T-helper 2 cell treated with Interferon-gamma antibody and Interleukin-4, amounts not matched to agents 5 μg/mL and 100 μg/mL, for 36 hours (primary cell): ENCODE measurements around the gene NDUFS1.
"Not testable (repeated sequence)": the region's sequence is repeated elsewhere in the genome, so short reads cannot be mapped to it uniquely, and the experiment has no call there.

Experiments used
- DNase-seq: peaks from one replicate; pipeline ENCODE4 v3.0.0; 2021; ENCODE audit warnings: low spot score
- H3K27ac Mint-ChIP-seq: one replicate; pipeline ENCODE4 v1.8.0; 2021; ENCODE audit warnings: mild to moderate bottlenecking, mixed read lengths
- H3K27me3 Mint-ChIP-seq: one replicate; pipeline ENCODE4 v1.8.0; 2021; ENCODE audit warnings: low read depth, mixed read lengths
- H3K36me3 Mint-ChIP-seq: one replicate; pipeline ENCODE4 v1.8.0; 2021; ENCODE audit warnings: low read depth, mixed read lengths
- H3K4me1 Mint-ChIP-seq: one replicate; pipeline ENCODE4 v1.8.0; 2021; ENCODE audit warnings: low read depth, mixed read lengths
- H3K4me3 Mint-ChIP-seq: one replicate; pipeline ENCODE4 v1.8.0; 2022; ENCODE audit warnings: mild to moderate bottlenecking, moderate library complexity, mixed read lengths
- H3K9me3 Mint-ChIP-seq: one replicate; pipeline ENCODE4 v1.8.0; 2021; ENCODE audit warnings: mixed read lengths

The NDUFS1 gene

DNA sequence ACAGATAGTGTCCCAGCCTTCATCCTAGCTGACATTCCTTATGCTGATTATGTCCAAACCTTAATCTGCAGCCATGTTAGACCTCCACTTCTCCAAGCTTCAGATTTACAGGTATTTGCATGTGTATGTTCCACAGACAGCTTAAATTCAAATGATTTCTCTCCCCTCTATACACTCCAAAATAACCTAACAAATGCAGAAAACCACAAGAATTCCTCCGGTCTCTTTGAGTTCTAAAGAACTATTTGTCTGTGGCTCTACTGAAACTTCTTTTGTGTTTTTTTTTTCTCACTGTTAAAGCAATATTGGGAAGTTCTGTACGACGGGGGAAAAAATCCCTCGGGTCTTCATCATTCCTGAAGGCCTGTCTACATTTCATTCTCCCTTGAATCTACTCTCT is 8.6 kb downstream of the NDUFS1 start:
- no peak overlapping the region for H3K27ac Mint-ChIP-seq
- no peak for DNase-seq
- H3K4me3 Mint-ChIP-seq, result no peak overlapping the region
- H3K4me1 Mint-ChIP-seq, result peaks cover 3% of the 10 kb centered on the region
- no peaks in the 10 kb centered on the region for H3K9me3 Mint-ChIP-seq
- H3K36me3 Mint-ChIP-seq, result peaks cover 33% of the 10 kb centered on the region
- H3K27me3 Mint-ChIP-seq, result no peaks in the 10 kb centered on the region

DNA sequence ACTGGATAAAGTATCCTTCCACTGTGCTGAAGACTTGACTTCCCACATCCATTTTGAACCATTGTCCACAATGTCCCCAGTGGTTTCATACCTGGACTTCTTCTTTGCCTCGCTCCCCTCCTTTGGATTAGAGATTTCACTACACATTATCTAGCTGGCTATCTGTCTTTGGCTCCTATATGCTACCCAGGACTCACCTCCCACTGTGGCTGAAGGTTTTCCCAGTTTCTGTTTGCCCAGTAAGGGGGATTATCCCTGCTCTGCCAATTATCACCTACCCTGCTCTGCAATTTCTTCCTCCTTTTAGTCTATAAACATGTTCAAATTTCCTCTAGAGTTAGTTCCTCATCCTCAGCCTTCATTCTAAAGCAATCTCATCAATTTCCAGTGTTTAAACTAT is 9.1 kb downstream of the NDUFS1 start:
- Mint-ChIP-seq H3K27ac (no peak overlapping the region), H3K9me3 (no peaks in the 10 kb centered on the region), H3K27me3 (no peaks in the 10 kb centered on the region), H3K36me3 (peaks cover 38% of the 10 kb centered on the region), H3K4me3 (no peak overlapping the region), H3K4me1 (peaks cover 3% of the 10 kb centered on the region)
- DNase-seq, result no peak

- H3K4me3 Mint-ChIP-seq, result no peak overlapping the region
Measured at GRCh38 chr2:206149330-206149729, 9.9 kb downstream of the NDUFS1 start.

DNA sequence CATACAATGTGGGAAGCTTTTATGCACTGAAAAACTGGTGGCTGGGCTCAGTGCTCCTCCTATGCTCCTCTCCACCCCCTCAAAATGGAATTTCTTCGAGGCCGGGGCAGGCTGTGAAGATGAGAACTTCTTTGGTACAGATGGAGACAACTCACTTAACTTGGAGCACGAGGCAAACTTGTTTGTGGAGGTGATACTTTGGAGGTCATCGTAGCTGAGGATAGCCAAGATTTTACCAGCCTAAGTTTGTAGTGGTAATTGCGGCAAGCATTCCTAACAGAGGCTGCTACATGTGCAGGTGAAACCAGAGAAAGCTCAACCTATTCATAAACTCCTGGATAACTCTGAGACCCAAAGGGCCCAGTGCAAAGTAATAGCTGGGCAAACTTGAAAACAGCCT is 13.6 kb downstream of the NDUFS1 start:
- no peak overlapping the region for H3K4me3 Mint-ChIP-seq
- no peak overlapping the region for H3K27ac Mint-ChIP-seq
- H3K4me1 Mint-ChIP-seq, result no peaks in the 10 kb centered on the region
- peaks cover 53% of the 10 kb centered on the region for H3K36me3 Mint-ChIP-seq
- H3K9me3 Mint-ChIP-seq, result no peaks in the 10 kb centered on the region
- DNase-seq, result no peak
- H3K27me3 Mint-ChIP-seq, result no peaks in the 10 kb centered on the region

More at GRCh38 chr2:206149330-206149729, 9.9 kb downstream of the NDUFS1 start:
- H3K27me3 Mint-ChIP-seq, result no peaks in the 10 kb centered on the region
- peaks cover 42% of the 10 kb centered on the region for H3K36me3 Mint-ChIP-seq
- no peak overlapping the region for H3K27ac Mint-ChIP-seq
- H3K4me1 Mint-ChIP-seq, result peaks cover 3% of the 10 kb centered on the region
- DNase-seq, result no peak
- no peaks in the 10 kb centered on the region for H3K9me3 Mint-ChIP-seq

DNA sequence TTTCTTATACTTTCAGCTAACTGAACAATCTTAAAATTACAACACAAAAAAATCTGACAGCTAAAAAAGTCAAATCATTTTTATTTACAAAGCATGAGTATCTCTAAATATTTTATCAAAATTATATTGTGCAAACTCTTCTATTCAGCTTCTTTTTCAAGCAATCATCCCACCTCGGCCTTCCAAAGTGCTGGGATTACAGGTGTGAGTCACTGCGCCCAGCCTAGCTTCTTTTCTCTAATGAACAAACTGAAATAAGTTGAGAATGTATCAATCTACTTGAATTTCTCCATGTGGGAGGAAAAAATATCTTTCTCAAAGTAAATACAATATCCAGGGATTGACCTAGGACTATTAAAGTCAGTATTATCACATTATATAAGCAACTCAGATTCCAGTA is 14.9 kb downstream of the NDUFS1 start:
- DNase-seq, result no peak
- Mint-ChIP-seq H3K27me3 (no peaks in the 10 kb centered on the region), H3K36me3 (peaks cover 54% of the 10 kb centered on the region), H3K4me1 (no peaks in the 10 kb centered on the region), H3K4me3 (no peak overlapping the region), H3K9me3 (no peaks in the 10 kb centered on the region), H3K27ac (no peak overlapping the region)

DNA sequence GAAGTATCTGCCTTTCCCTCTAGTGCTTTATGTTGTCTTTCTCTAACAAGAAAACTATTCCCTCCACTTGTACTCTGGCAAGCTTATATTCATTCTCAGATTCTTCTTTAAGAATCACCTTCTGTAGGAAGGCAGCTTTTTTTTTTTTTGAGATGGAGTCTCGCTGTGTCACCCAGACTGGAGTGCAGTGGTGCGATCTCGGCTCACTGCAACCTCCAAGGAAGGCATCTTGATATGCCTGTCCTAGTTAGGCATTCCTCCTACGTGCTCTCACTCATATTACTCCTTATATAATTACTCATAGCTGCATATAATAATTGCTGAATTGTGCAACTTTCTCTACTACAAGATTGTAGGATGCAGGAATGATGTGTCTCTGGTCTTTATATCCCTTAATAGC is 15.8 kb downstream of the NDUFS1 start:
- no peak overlapping the region for H3K4me3 Mint-ChIP-seq
- H3K27ac Mint-ChIP-seq, result no peak overlapping the region
- H3K4me1 Mint-ChIP-seq, result no peaks in the 10 kb centered on the region
- no peak for DNase-seq
- H3K9me3 Mint-ChIP-seq, result no peaks in the 10 kb centered on the region
- H3K27me3 Mint-ChIP-seq, result no peaks in the 10 kb centered on the region
- peaks cover 49% of the 10 kb centered on the region for H3K36me3 Mint-ChIP-seq

DNA sequence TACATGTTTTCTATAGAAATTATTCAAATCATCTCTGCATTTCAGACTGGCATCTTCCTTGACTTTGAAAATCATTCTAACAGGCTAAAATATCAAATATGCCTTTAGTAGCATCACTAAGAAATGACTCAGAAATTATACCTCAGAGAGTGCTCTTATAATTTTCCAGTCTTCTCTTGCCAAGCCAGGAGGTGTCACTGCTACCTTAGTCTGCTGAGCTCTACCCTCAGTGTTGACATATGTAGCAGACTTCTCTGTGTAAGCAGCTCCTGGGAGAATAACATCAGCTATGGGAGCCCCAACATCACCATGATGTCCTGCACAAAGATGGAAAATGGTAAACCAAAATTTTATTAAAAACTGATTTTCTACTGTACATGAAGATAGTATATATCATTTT is 31.6 kb downstream of the NDUFS1 start:
- Mint-ChIP-seq H3K9me3 (no peaks in the 10 kb centered on the region), H3K36me3 (peaks cover 31% of the 10 kb centered on the region), H3K4me1 (no peaks in the 10 kb centered on the region), H3K4me3 (no peak overlapping the region), H3K27me3 (no peaks in the 10 kb centered on the region), H3K27ac (no peak overlapping the region)
- DNase-seq, result no peak

GRCh38 chr2:206125901-206126300 is 33.3 kb downstream of the NDUFS1 start:
- Mint-ChIP-seq H3K4me3 (no peak overlapping the region), H3K4me1 (no peaks in the 10 kb centered on the region), H3K9me3 (no peaks in the 10 kb centered on the region), H3K36me3 (peaks cover 42% of the 10 kb centered on the region), H3K27ac (no peak overlapping the region), H3K27me3 (no peaks in the 10 kb centered on the region)
- no peak for DNase-seq

GRCh38 chr2:206122569-206122968 is 36.7 kb downstream of the NDUFS1 start:
- H3K36me3 Mint-ChIP-seq, result peaks cover 40% of the 10 kb centered on the region
- H3K4me3 Mint-ChIP-seq, H3K9me3 Mint-ChIP-seq, H3K4me1 Mint-ChIP-seq, H3K27ac Mint-ChIP-seq, DNase-seq, H3K27me3 Mint-ChIP-seq: not testable (repeated sequence)

GRCh38 chr2:206116278-206116677 is 43.0 kb downstream of the NDUFS1 start:
- no peaks in the 10 kb centered on the region for H3K4me1 Mint-ChIP-seq
- H3K4me3 Mint-ChIP-seq, result no peak overlapping the region
- peaks cover 26% of the 10 kb centered on the region for H3K36me3 Mint-ChIP-seq
- DNase-seq, result no peak
- no peaks in the 10 kb centered on the region for H3K27me3 Mint-ChIP-seq
- H3K27ac Mint-ChIP-seq, result no peak overlapping the region
- peaks cover 7% of the 10 kb centered on the region for H3K9me3 Mint-ChIP-seq

- H3K9me3 Mint-ChIP-seq, result peaks cover 7% of the 10 kb centered on the region
- no peaks in the 10 kb centered on the region for H3K27me3 Mint-ChIP-seq
- peaks cover 16% of the 10 kb centered on the region for H3K36me3 Mint-ChIP-seq
- H3K4me1 Mint-ChIP-seq, result no peaks in the 10 kb centered on the region
- no peak for DNase-seq
- no peak overlapping the region for H3K27ac Mint-ChIP-seq
- no peak overlapping the region for H3K4me3 Mint-ChIP-seq
Measured at GRCh38 chr2:206115026-206115578, 44.1 kb downstream of the NDUFS1 start.

DNA sequence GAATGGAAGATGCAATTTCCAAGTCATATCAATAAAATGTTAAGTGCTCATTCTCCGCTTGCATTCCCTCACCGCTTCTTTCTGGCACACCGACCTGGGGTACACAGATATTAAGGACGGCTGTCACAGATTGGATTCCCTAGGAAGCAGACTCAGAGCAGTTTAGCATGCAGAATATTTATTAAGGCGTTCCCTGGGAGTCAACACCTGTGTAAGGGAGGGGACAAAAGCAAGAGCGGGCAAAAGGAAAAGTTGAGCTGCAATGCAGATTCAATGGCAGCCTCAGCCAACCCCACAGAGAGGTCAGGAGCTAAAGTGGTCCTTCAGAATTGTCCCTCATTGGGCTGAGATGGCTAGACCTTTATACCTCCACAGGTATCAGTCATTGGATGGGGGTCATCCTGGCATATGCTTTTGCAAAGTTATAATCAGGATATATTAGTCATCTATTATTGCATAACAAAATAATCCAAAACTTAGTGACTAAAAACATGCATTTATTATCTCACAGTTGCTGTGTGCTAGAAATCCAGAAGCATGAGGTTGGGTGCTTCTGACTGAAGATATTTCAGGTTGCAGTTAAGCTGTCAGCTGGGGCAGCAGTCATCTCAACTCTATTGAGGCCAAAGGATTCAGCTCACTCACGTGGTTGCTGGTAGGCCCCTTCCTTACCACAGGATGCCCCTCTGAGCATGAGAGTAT is 46.2 kb downstream of the NDUFS1 start:
- Mint-ChIP-seq H3K27ac (no peak overlapping the region), H3K36me3 (peaks cover 12% of the 10 kb centered on the region), H3K4me1 (no peaks in the 10 kb centered on the region), H3K27me3 (no peaks in the 10 kb centered on the region), H3K4me3 (no peak overlapping the region), H3K9me3 (peaks cover 7% of the 10 kb centered on the region)
- no peak for DNase-seq

DNA sequence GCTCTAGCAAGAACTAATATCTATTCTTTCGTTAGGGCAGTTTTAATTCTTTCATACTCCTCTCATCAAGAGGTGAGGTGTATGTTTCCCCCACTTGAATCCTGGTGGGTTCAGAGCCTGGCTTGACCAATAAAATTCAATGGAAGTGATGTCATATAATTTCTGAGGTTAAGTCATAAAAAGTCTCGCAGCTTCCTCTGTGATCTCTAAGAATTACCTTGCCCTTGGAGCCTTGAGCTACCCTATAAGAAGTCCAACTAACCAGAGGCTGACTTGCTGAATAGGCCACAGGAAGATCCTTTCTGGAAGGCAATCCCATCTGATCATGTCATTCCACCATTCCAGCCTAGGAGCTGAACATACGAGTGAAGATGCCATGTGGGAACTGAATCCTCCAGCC is 47.1 kb downstream of the NDUFS1 start:
- DNase-seq, result no peak
- Mint-ChIP-seq H3K27me3 (no peaks in the 10 kb centered on the region), H3K27ac (no peak overlapping the region), H3K36me3 (peaks cover 12% of the 10 kb centered on the region), H3K4me1 (no peaks in the 10 kb centered on the region), H3K4me3 (no peak overlapping the region), H3K9me3 (peaks cover 7% of the 10 kb centered on the region)

GRCh38 chr2:206108713-206109112 is 50.5 kb downstream of the NDUFS1 start:
- no peaks in the 10 kb centered on the region for H3K27me3 Mint-ChIP-seq
- H3K4me1 Mint-ChIP-seq, result no peaks in the 10 kb centered on the region
- no peak overlapping the region for H3K27ac Mint-ChIP-seq
- DNase-seq, result no peak
- H3K36me3 Mint-ChIP-seq, result peaks cover 2% of the 10 kb centered on the region
- H3K9me3 Mint-ChIP-seq, result peaks cover 7% of the 10 kb centered on the region
- no peak overlapping the region for H3K4me3 Mint-ChIP-seq

DNA sequence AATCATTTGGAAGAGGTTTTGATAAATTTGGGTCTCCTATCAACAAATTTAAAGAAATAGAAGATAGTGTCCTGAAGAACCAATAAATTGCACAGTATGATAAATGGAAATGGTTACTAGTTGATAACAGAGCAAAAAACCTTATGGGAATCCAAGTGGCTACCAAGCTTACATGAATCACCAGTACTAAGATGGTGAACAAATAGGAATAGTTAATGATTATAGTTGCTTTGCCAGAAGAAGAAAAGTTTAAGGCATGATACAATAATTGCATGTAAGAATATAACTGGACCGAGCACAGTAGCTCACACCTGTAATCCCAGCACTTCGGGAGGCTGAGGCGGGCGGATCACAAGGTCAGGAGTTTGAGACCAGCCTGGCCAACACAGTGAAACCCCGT is 53.7 kb downstream of the NDUFS1 start:
- no peaks in the 10 kb centered on the region for H3K27me3 Mint-ChIP-seq
- H3K9me3 Mint-ChIP-seq, result no peaks in the 10 kb centered on the region
- no peak overlapping the region for H3K4me3 Mint-ChIP-seq
- DNase-seq, result no peak
- no peak overlapping the region for H3K27ac Mint-ChIP-seq
- no peaks in the 10 kb centered on the region for H3K4me1 Mint-ChIP-seq
- H3K36me3 Mint-ChIP-seq, result no peaks in the 10 kb centered on the region
